GM18907 (cell line): ENCODE measurements around the gene FGD6.

ENCODE experiments used
- ATAC-seq: cut with Tn5 transposase; IDR thresholded peaks from one replicate; pipeline ENCODE4 v1.9.1; 2021; ENCODE audit warnings: mild to moderate bottlenecking, moderate library complexity; ENCODE audit not compliant: unreplicated experiment

The FGD6 gene

GRCh38 chr12:95034750-95035149, 182.5 kb downstream of the FGD6 start:
- ATAC-seq: no peak
